Tibial nerve (tissue), 4 donors: ENCODE data around the gene NEURL4. TPM values are rescaled to one million over a fixed set of nuclear protein-coding genes. Genes with fewer than 3 reads are reported as not detected.

Experiments used
- DNase-seq, 2 donors: peaks; one replicate each; pipeline ENCODE4 v3.0.0-alpha.2; 2019; ENCODE audit warnings: low spot score in 2 of 2
- H3K27ac ChIP-seq, 4 donors: fragments of 200-600 bp; sonication (generic) in 3 of 4; one replicate each; pipeline ENCODE4 v1.5.1; 2017 to 2019; ENCODE audit warnings: mild to moderate bottlenecking in 1 of 4
- H3K27me3 ChIP-seq, 2 donors: fragments of 200-600 bp; sonication (generic) in 1 of 2; one replicate each; pipeline versions ENCODE4 v1.5.1 to v1.6.0; 2017 to 2019
- H3K36me3 ChIP-seq, 3 donors: fragments of 200-600 bp; sonication (generic); one replicate each; pipeline ENCODE4 v1.5.1; 2018 to 2019
- H3K4me1 ChIP-seq, 4 donors: fragments of 200-600 bp; sonication (generic) in 3 of 4; one replicate each; pipeline ENCODE4 v1.5.1; 2017 to 2019
- H3K4me3 ChIP-seq, 4 donors: fragments of 200-600 bp; sonication (generic) in 3 of 4; one replicate each; pipeline ENCODE4 v1.5.1; 2017 to 2019; ENCODE audit warnings: mild to moderate bottlenecking in 1 of 4, moderate library complexity in 1 of 4
- H3K9me3 ChIP-seq, 4 donors: fragments of 200-600 bp; sonication (generic) in 3 of 4; one replicate each; pipeline ENCODE4 v1.5.1; 2017 to 2019
- CTCF ChIP-seq, 5 experiments: fragments of 200-600 bp in 3 of 5; fragments of 450-650 bp in 2 of 5; sonication (generic) in 3 of 5; IDR thresholded peaks; one replicate each; pipeline ENCODE4 v1.5.1; 2016 to 2019; ENCODE audit warnings: antibody characterized with exemption in 5 of 5, mild to moderate bottlenecking in 3 of 5, moderate library complexity in 2 of 5
- EP300 ChIP-seq, 2 donors: sonication (generic); formaldehyde crosslinking; IDR thresholded peaks; one replicate each; pipeline ENCODE4 v1.6.1; 2017; ENCODE audit warnings: antibody characterized with exemption in 2 of 2, mild to moderate bottlenecking in 1 of 2
- POLR2A ChIP-seq, 2 donors: fragments of 450-650 bp; IDR thresholded peaks; one replicate each; pipeline ENCODE4 v1.6.1; 2017; ENCODE audit warnings: antibody characterized with exemption in 2 of 2, mild to moderate bottlenecking in 2 of 2, moderate library complexity in 2 of 2
- WGBS, 2 donors: methylation state at CpG; one replicate each; pipeline ENCODE4 v1.1.5; 2018; 5-methylcytosine and 5-hydroxymethylcytosine counted together
- total RNA-seq, 4 donors: library from RNA; depleted of rRNA; stranded (reverse); fragments of >200 nt; gene quantifications; one replicate each; pipeline ENCODE4 v1.1.0, GENCODE V29; 2016

Gene NEURL4
- total RNA-seq, 4 donors from 2014 or later, result 16.2 to 40.2 (median 27.5) TPM

GRCh38 chr17:7313088-7313889, 15.8 kb downstream of the NEURL4 start:
- H3K36me3 ChIP-seq, result peaks cover 7 to 73% (median 29%) of the 10 kb centered on the region in 3 donors
- TF ChIP-seq EP300 (IDR thresholded peaks at IDR 0.05), result no peak
- H3K4me3 ChIP-seq, result no peak overlapping the region
- no peaks in the 10 kb centered on the region for H3K27me3 ChIP-seq
- H3K9me3 ChIP-seq, result no peaks in the 10 kb centered on the region
- 88 to 94% methylated on average over 7 of the region's 7 CpGs for WGBS, 2 donors
- no peak for DNase-seq
- no peak overlapping the region for H3K27ac ChIP-seq
- H3K4me1 ChIP-seq, result peaks cover 0 to 70% (median 38%) of the 10 kb centered on the region in 4 donors

GRCh38 chr17:7312432-7313087, 16.6 kb downstream of the NEURL4 start:
- Histone ChIP-seq H3K4me3 (no peak overlapping the region), H3K36me3 (peaks cover 7 to 65% (median 28%) of the 10 kb centered on the region in 3 donors), H3K9me3 (no peaks in the 10 kb centered on the region), H3K4me1 (peaks cover 0 to 70% (median 39%) of the 10 kb centered on the region in 4 donors), H3K27me3 (no peaks in the 10 kb centered on the region), H3K27ac (no peak overlapping the region)
- DNase-seq, result no peak
- TF ChIP-seq CTCF (IDR thresholded peaks at IDR 0.05) (no peak), EP300 (IDR thresholded peaks at IDR 0.05) (no peak), POLR2A (IDR thresholded peaks at IDR 0.05) (no peak)
- 75% methylated on average over 7 of the region's 7 CpGs for WGBS, 2 donors

GRCh38 chr17:7311110-7311705, 17.9 kb downstream of the NEURL4 start:
- peaks cover 7 to 52% (median 28%) of the 10 kb centered on the region in 3 donors for H3K36me3 ChIP-seq
- no peak overlapping the region for H3K27ac ChIP-seq
- TF ChIP-seq CTCF (IDR thresholded peaks at IDR 0.05), result no peak
- TF ChIP-seq EP300 (IDR thresholded peaks at IDR 0.05), result no peak
- no peak for TF ChIP-seq POLR2A (IDR thresholded peaks at IDR 0.05)
- no peaks in the 10 kb centered on the region for H3K9me3 ChIP-seq
- H3K4me3 ChIP-seq, result no peak overlapping the region
- DNase-seq, result no peak
- 76 to 77% methylated on average over 7 of the region's 7 CpGs for WGBS, 2 donors
- H3K4me1 ChIP-seq, result peaks cover 0 to 70% (median 40%) of the 10 kb centered on the region in 4 donors
- H3K27me3 ChIP-seq, result no peaks in the 10 kb centered on the region

- Histone ChIP-seq H3K4me3 (no peak overlapping the region), H3K9me3 (no peaks in the 10 kb centered on the region)
These were observed 19.5 kb downstream of the NEURL4 start for GRCh38 chr17:7309628-7310027.

More at GRCh38 chr17:7309628-7310027, 19.5 kb downstream of the NEURL4 start:
- DNase-seq, result no peak
- TF ChIP-seq CTCF (IDR thresholded peaks at IDR 0.05) (no peak), POLR2A (IDR thresholded peaks at IDR 0.05) (no peak), EP300 (IDR thresholded peaks at IDR 0.05) (no peak)
- peak overlapping the region in 2 of 4 donors; percentile 99 for H3K27ac ChIP-seq
- no peaks in the 10 kb centered on the region for H3K27me3 ChIP-seq
- peaks cover 0 to 64% (median 37%) of the 10 kb centered on the region in 4 donors for H3K4me1 ChIP-seq
- peaks cover 7 to 48% (median 28%) of the 10 kb centered on the region in 3 donors for H3K36me3 ChIP-seq
- WGBS, 2 donors, result 88 to 95% methylated on average over 12 of the region's 12 CpGs
